Activated CD8-positive, alpha-beta T cell treated with anti-CD3 and anti-CD28 coated beads, Interleukin-2, amount 10 ng/mL, durations not matched to agents 7 days and 5 days (primary cell): ENCODE measurements around the gene LAPTM5. TPM values are rescaled to one million over a fixed set of nuclear protein-coding genes. Genes with fewer than 3 reads are reported as not detected.
A peak's percentile ranks its signal among the peaks of the same experiment; 100 is the strongest.

Experiments used
- ATAC-seq: fragments of 150-1000 bp; cut with Tn5 transposase; one replicate; pipeline ENCODE4 v1.10.0; 2021; ENCODE audit warnings: moderate library complexity
- CTCF ChIA-PET: fragments of 350-600 bp; sonication (Branson Sonifier 250); formaldehyde crosslinking; loops from one replicate; lab custom pipeline; 2021; ENCODE audit warnings: antibody characterized with exemption; lab: Charles Lee
- POLR2A ChIA-PET: fragments of 350-600 bp; sonication (Branson Sonifier 250); formaldehyde crosslinking; loops from one replicate; lab custom pipeline; 2021; ENCODE audit warnings: antibody characterized with exemption; lab: Charles Lee
- DNase-seq: peaks from one replicate; pipeline ENCODE4 v3.0.0-alpha.2; 2020
- H3K27ac Mint-ChIP-seq: one replicate; pipeline ENCODE4 v1.8.0; 2021; ENCODE audit warnings: mild to moderate bottlenecking, mixed read lengths
- H3K27me3 Mint-ChIP-seq: one replicate; pipeline ENCODE4 v1.8.0; 2021; ENCODE audit warnings: low read depth, mixed read lengths
- H3K36me3 Mint-ChIP-seq: one replicate; pipeline ENCODE4 v1.8.0; 2021; ENCODE audit warnings: low read depth, mixed read lengths
- H3K4me1 Mint-ChIP-seq: one replicate; pipeline ENCODE4 v1.8.0; 2021; ENCODE audit warnings: low read depth, mixed read lengths
- H3K4me3 Mint-ChIP-seq: one replicate; pipeline ENCODE4 v1.8.0; 2021; ENCODE audit warnings: mild to moderate bottlenecking, mixed read lengths
- H3K9me3 Mint-ChIP-seq: one replicate; pipeline ENCODE4 v1.8.0; 2022; ENCODE audit warnings: mixed read lengths; ENCODE audit not compliant: insufficient read depth
- total RNA-seq, 2 experiments: library from RNA; stranded (reverse); gene quantifications; one replicate each; pipeline ENCODE4 v1.2.3, GENCODE V29; 2021

LAPTM5 gene
- total RNA-seq, 2 experiments from 2014 or later, result 407 to 413 TPM

- ATAC-seq, result peak; percentile 14
- ChIA-PET POLR2A (interaction anchor here (1.0 to 14.0 kb wide), 4 partner anchors 11 to 41 kb away, joined by 3 to 290 read pairs (median 5); no protein-coding TSS in a partner anchor), CTCF (interaction anchor here (1.3 to 17.9 kb wide), 6 partner anchors 15 to 37 kb away, joined by 3 to 242 read pairs (median 72); partner anchors contain the start of gene MATN1)
- peaks cover 26% of the 10 kb centered on the region for H3K36me3 Mint-ChIP-seq
- peaks cover 80% of the 10 kb centered on the region for H3K4me1 Mint-ChIP-seq
- H3K4me3 Mint-ChIP-seq, result peak overlapping the region; percentile 64
- DNase-seq, result peak; percentile 75
- H3K9me3 Mint-ChIP-seq, result no peaks in the 10 kb centered on the region
- H3K27ac Mint-ChIP-seq, result peak overlapping the region; percentile 83
- no peaks in the 10 kb centered on the region for H3K27me3 Mint-ChIP-seq
Measured at GRCh38 chr1:30759718-30760281, 2.2 kb upstream of the LAPTM5 start.

GRCh38 chr1:30758785-30759380, 1.3 kb upstream of the LAPTM5 start:
- ChIA-PET POLR2A (interaction anchor here (1.1 to 14.0 kb wide), 2 partner anchors 11 to 39 kb away, joined by 3 to 290 read pairs; no protein-coding TSS in a partner anchor), CTCF (interaction anchor here (1.0 to 17.9 kb wide), 5 partner anchors 11 to 36 kb away, joined by 3 to 242 read pairs (median 103); partner anchors contain the start of gene MATN1)
- Mint-ChIP-seq H3K36me3 (peaks cover 33% of the 10 kb centered on the region), H3K27me3 (no peaks in the 10 kb centered on the region), H3K27ac (peak overlapping the region; percentile 96), H3K4me3 (peak overlapping the region; percentile 49), H3K9me3 (no peaks in the 10 kb centered on the region), H3K4me1 (peaks cover 82% of the 10 kb centered on the region)
- DNase-seq (peak; percentile 54), ATAC-seq (no peak)

GRCh38 chr1:30758121-30758688, 631 bp upstream of the LAPTM5 start:
- POLR2A ChIA-PET, result interaction anchor here (1.0 to 14.0 kb wide), 4 partner anchors 8 to 39 kb away, joined by 3 to 290 read pairs (median 8); no protein-coding TSS in a partner anchor

GRCh38 chr1:30756545-30757351, 826 bp downstream of the LAPTM5 start:
- ChIA-PET CTCF (interaction anchor here (0.9 to 17.9 kb wide), 10 partner anchors 9 to 44 kb away, joined by 3 to 242 read pairs (median 4); partner anchors contain the start of gene MATN1), POLR2A (interaction anchor here (0.6 to 14.0 kb wide), 7 partner anchors 9 to 38 kb away, joined by 3 to 290 read pairs (median 4); no protein-coding TSS in a partner anchor)
- Mint-ChIP-seq H3K4me1 (peaks cover 81% of the 10 kb centered on the region), H3K36me3 (peaks cover 49% of the 10 kb centered on the region), H3K4me3 (peak overlapping the region; percentile 96), H3K27me3 (no peaks in the 10 kb centered on the region), H3K27ac (peak overlapping the region; percentile 96), H3K9me3 (no peaks in the 10 kb centered on the region)
- peak; percentile 56 for ATAC-seq
- DNase-seq, result peak; percentile 84

More at GRCh38 chr1:30758121-30758688, 631 bp upstream of the LAPTM5 start:
- no peak for DNase-seq
- peak overlapping the region; percentile 96 for H3K4me3 Mint-ChIP-seq
- peaks cover 39% of the 10 kb centered on the region for H3K36me3 Mint-ChIP-seq
- H3K27me3 Mint-ChIP-seq, result no peaks in the 10 kb centered on the region
- ATAC-seq, result no peak
- CTCF ChIA-PET, result interaction anchor here (0.8 to 17.9 kb wide), 9 partner anchors 10 to 170 kb away, joined by 3 to 242 read pairs (median 5); partner anchors contain the start of gene MATN1
- H3K27ac Mint-ChIP-seq, result peak overlapping the region; percentile 96
- no peaks in the 10 kb centered on the region for H3K9me3 Mint-ChIP-seq
- H3K4me1 Mint-ChIP-seq, result peaks cover 82% of the 10 kb centered on the region

- peaks cover 51% of the 10 kb centered on the region for H3K36me3 Mint-ChIP-seq
- DNase-seq, result no peak
- H3K27ac Mint-ChIP-seq, result peak overlapping the region; percentile 96
- ChIA-PET POLR2A (interaction anchor here (0.9 to 16.2 kb wide), 4 partner anchors 4 to 23 kb away, joined by 3 to 290 read pairs (median 147); partner anchors contain the start of gene LAPTM5), CTCF (interaction anchor here (0.9 to 17.9 kb wide), 7 partner anchors 10 to 33 kb away, joined by 3 to 242 read pairs (median 5); partner anchors contain the start of gene MATN1)
- peak overlapping the region; percentile 96 for H3K4me3 Mint-ChIP-seq
- no peaks in the 10 kb centered on the region for H3K27me3 Mint-ChIP-seq
- no peaks in the 10 kb centered on the region for H3K9me3 Mint-ChIP-seq
- H3K4me1 Mint-ChIP-seq, result peaks cover 81% of the 10 kb centered on the region
- peak; percentile 3 for ATAC-seq
Measured at GRCh38 chr1:30756206-30756544, 1.4 kb downstream of the LAPTM5 start.

GRCh38 chr1:30755746-30756145, 1.8 kb downstream of the LAPTM5 start:
- ChIA-PET CTCF (interaction anchor here (0.9 to 17.9 kb wide), 6 partner anchors 10 to 32 kb away, joined by 3 to 242 read pairs (median 54); partner anchors contain the start of gene MATN1), POLR2A (interaction anchor here (14.0 to 16.2 kb wide), 2 partner anchors 4 to 8 kb away, joined by 290 read pairs; partner anchors contain the start of gene LAPTM5)
- Mint-ChIP-seq H3K9me3 (no peaks in the 10 kb centered on the region), H3K4me3 (peak overlapping the region; percentile 96), H3K4me1 (peaks cover 81% of the 10 kb centered on the region), H3K27ac (peak overlapping the region; percentile 96), H3K27me3 (no peaks in the 10 kb centered on the region), H3K36me3 (peaks cover 53% of the 10 kb centered on the region)
- DNase-seq, result no peak
- no peak for ATAC-seq

GRCh38 chr1:30755334-30755733, 2.2 kb downstream of the LAPTM5 start:
- peaks cover 81% of the 10 kb centered on the region for H3K4me1 Mint-ChIP-seq
- H3K4me3 Mint-ChIP-seq, result peak overlapping the region; percentile 96
- no peak for ATAC-seq
- ChIA-PET POLR2A (interaction anchor here (0.5 to 16.2 kb wide), 4 partner anchors 5 to 36 kb away, joined by 3 to 290 read pairs (median 150); partner anchors contain the start of gene LAPTM5), CTCF (interaction anchor here (8.2 to 17.9 kb wide), 3 partner anchors 11 to 32 kb away, joined by 103 to 242 read pairs (median 139); partner anchors contain the start of gene MATN1)
- DNase-seq, result no peak
- H3K9me3 Mint-ChIP-seq, result no peaks in the 10 kb centered on the region
- H3K27me3 Mint-ChIP-seq, result no peaks in the 10 kb centered on the region
- H3K27ac Mint-ChIP-seq, result peak overlapping the region; percentile 96
- H3K36me3 Mint-ChIP-seq, result peaks cover 53% of the 10 kb centered on the region

GRCh38 chr1:30754684-30755171, 2.8 kb downstream of the LAPTM5 start:
- POLR2A ChIA-PET, result interaction anchor here (0.5 to 16.2 kb wide), 5 partner anchors 5 to 36 kb away, joined by 3 to 290 read pairs (median 10); partner anchors contain the start of gene LAPTM5
- Mint-ChIP-seq H3K27ac (peak overlapping the region; percentile 96), H3K9me3 (no peaks in the 10 kb centered on the region), H3K27me3 (no peaks in the 10 kb centered on the region), H3K4me3 (peak overlapping the region; percentile 96), H3K4me1 (peaks cover 81% of the 10 kb centered on the region), H3K36me3 (peaks cover 59% of the 10 kb centered on the region)
- DNase-seq, result no peak
- ATAC-seq, result no peak
- CTCF ChIA-PET, result interaction anchor here (0.7 to 17.9 kb wide), 6 partner anchors 10 to 47 kb away, joined by 3 to 242 read pairs (median 58); partner anchors contain the start of gene MATN1

GRCh38 chr1:30753660-30754123, 3.9 kb downstream of the LAPTM5 start:
- no peaks in the 10 kb centered on the region for H3K9me3 Mint-ChIP-seq
- no peaks in the 10 kb centered on the region for H3K27me3 Mint-ChIP-seq
- ATAC-seq (no peak), DNase-seq (no peak)
- ChIA-PET CTCF (interaction anchor here (1.5 to 17.9 kb wide), 3 partner anchors 9 to 30 kb away, joined by 13 to 242 read pairs (median 103); partner anchors contain the start of gene MATN1), POLR2A (interaction anchor here (2.5 to 16.2 kb wide), 3 partner anchors 6 to 35 kb away, joined by 10 to 290 read pairs (median 290); partner anchors contain the start of gene LAPTM5)
- H3K4me3 Mint-ChIP-seq, result peak overlapping the region; percentile 96
- peak overlapping the region; percentile 96 for H3K27ac Mint-ChIP-seq
- peaks cover 69% of the 10 kb centered on the region for H3K36me3 Mint-ChIP-seq
- H3K4me1 Mint-ChIP-seq, result peaks cover 81% of the 10 kb centered on the region

- ChIA-PET POLR2A (interaction anchor here (2.5 to 16.2 kb wide), 3 partner anchors 5 to 34 kb away, joined by 10 to 290 read pairs (median 290); partner anchors contain the start of gene LAPTM5), CTCF (interaction anchor here (1.3 to 17.9 kb wide), 5 partner anchors 8 to 30 kb away, joined by 8 to 242 read pairs (median 18); partner anchors contain the start of gene MATN1)
- Mint-ChIP-seq H3K27ac (peak overlapping the region; percentile 96), H3K27me3 (no peaks in the 10 kb centered on the region), H3K4me1 (peaks cover 81% of the 10 kb centered on the region), H3K4me3 (peak overlapping the region; percentile 96), H3K36me3 (peaks cover 75% of the 10 kb centered on the region), H3K9me3 (no peaks in the 10 kb centered on the region)
- ATAC-seq (no peak), DNase-seq (no peak)
Measured at GRCh38 chr1:30753118-30753517, 4.5 kb downstream of the LAPTM5 start.
